Activated T-cell treated with anti-CD3 and anti-CD28 coated beads for 48 hours (primary cell): Measurements from ENCODE around the gene ROR2.
"Not testable (repeated sequence)": the region's sequence is repeated elsewhere in the genome, so short reads cannot be mapped to it uniquely, and the experiment has no call there.

Experiments
- DNase-seq: peaks from one replicate; pipeline ENCODE4 v3.0.0-alpha.2; 2020; ENCODE audit warnings: low read depth

The ROR2 gene

GRCh38 chr9:91817106-91817492, 132.9 kb downstream of the ROR2 start:
- no peak for DNase-seq

DNA sequence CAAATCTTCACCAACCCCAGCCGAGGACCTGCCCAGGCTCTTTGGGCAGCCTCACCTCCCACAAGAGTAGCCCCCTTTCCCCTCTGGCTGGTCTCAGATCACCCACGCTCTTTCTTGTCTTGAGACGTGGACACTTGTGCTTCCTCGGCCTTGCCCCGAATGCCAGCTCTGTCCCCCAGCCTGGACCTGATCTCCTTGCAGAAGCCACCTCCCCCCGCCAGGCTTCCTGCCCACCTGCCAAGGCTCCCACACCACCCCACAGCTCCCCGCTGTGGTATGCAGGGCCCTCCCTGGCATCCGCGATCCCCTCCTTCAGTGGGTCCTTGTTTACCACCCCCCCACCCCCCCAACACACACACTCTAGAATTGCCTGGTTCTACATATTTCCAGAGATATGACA, 133.7 kb downstream of the ROR2 start:
- no peak for DNase-seq

DNA sequence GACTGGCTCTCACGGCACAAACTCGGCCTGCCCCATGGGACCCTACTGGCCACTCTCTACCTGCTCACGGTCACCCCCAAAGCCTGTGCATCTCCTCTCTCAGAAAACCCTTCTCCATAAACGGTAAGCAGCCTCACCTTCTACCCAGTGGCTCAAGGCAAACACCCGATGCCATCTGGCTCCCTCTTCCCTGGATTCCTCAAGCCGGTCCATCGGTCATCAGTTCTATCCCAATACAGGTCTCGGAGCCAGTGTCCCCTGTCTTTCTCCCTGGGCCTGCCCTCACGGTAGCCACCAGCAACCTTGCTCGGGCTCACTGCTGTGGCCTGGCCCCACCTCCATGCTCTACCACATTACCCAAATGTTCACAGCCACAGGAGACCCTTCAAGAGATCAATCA, 134.1 kb downstream of the ROR2 start:
- no peak for DNase-seq

DNA sequence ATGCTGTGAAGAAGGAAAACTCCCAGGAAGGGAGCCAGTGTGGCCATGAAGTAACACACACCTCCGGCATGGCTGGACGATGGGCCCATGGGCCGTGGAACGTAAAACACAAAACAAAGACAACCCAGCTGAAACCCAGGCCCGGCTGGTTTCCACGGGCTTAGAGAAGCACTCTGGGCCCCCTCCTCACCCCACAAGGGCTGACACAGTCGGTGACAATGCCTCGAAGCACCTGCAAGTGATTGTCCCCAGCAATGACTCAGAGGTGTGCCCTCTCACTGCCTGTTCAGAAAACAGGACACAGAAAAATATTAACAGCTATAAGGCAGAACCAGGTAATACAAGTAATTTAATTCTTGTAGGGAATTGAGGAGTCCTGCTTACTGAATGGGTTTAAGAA, 135.3 kb downstream of the ROR2 start:
- no peak for DNase-seq

- DNase-seq, result no peak
These were observed 135.8 kb downstream of the ROR2 start for GRCh38 chr9:91814201-91814600.

GRCh38 chr9:91813176-91813795, 136.7 kb downstream of the ROR2 start:
- no peak for DNase-seq

GRCh38 chr9:91812191-91812590, 137.8 kb downstream of the ROR2 start:
- DNase-seq, result no peak

DNA sequence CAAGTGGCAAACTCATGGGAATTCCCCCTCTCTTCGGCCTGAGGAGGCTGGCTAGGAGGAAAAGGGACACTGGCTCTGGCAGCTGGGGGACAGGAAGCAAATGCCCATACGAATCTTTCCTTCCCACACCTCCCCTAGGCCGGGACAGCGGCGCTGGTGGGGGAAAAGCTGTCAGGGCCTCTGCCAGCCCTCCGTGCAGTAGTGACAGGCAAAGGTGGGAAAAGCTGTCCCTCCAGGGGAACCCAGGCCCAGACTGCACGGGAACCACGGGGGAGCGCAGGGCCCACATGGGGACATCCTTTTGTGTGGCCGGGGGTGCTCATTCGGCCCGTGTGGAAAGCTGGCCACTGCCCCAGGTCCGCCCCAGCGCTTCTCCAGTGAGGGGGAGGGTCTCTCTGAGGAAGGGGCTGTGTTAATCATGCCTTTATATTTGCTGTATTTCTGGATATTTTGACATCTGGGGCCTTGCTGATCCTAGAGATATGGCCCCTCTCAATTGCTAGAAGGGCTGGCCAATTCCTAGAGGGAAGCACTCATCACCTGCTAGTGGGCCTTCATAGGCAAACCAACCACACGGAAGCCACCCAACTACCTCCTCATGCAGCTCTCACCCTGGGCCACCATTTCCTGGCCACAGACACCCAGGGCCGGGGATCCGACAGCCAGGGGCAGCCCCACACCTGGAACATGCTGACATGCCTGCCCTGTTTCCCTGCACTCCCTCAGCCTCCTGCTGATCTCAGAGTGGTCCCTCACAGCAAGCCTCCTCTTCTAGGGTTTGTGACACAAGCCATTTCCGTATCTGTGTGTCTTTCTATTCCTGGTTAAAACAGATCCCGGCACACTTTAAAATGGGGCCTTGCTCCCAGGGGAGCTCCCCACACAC, 138.8 kb downstream of the ROR2 start:
- no peak for DNase-seq

GRCh38 chr9:91810286-91810905, 139.6 kb downstream of the ROR2 start:
- DNase-seq, result no peak

GRCh38 chr9:91809581-91810285, 140.3 kb downstream of the ROR2 start:
- no peak for DNase-seq

DNA sequence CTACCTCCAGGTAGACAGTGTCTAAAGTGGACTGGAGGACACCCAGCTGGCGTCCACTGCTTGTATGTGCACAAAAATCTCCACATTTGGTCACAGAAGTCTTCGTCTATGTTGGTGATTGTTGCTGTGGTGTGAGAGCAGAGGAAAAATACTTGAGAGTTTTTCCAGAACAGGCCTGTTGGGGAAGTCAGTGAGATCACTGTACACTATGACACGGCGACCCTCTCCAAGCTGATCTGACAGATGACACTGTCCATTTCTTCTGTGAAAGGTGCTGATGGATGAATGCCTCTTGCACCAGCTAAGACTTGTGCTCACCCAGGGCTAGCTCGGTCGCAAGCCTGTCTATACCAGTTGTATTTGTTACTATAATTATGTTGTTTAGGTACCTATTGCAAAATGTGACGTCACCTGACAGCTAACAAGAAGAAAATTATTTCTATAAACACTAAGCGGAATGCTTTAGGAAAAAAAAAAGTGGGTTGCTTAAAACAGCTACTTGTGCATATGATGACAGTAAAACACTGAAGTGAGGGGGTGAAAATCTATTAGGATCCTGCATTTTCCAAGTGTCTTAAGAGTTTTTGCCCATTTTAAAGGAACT, 142.3 kb downstream of the ROR2 start:
- DNase-seq, result no peak

DNA sequence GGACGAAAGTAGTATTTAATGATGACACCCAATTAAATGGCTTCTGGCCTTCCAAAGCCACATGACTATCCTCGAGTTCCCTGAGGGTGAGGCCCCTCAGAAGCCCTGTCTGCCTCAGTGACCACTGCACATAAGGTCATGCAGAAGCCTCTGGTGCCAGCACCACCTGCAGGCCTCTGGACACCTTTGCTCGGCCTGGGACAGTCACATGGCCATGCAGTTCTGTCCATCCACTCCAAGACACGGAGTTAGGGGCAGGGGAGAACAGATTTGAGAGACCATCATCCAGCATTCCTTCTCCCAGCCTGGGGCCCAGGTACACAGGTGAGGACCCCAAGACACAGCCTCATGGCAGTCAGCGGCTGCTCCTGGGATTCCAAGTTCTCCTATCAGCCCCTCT, 145.0 kb downstream of the ROR2 start:
- DNase-seq, result no peak

DNA sequence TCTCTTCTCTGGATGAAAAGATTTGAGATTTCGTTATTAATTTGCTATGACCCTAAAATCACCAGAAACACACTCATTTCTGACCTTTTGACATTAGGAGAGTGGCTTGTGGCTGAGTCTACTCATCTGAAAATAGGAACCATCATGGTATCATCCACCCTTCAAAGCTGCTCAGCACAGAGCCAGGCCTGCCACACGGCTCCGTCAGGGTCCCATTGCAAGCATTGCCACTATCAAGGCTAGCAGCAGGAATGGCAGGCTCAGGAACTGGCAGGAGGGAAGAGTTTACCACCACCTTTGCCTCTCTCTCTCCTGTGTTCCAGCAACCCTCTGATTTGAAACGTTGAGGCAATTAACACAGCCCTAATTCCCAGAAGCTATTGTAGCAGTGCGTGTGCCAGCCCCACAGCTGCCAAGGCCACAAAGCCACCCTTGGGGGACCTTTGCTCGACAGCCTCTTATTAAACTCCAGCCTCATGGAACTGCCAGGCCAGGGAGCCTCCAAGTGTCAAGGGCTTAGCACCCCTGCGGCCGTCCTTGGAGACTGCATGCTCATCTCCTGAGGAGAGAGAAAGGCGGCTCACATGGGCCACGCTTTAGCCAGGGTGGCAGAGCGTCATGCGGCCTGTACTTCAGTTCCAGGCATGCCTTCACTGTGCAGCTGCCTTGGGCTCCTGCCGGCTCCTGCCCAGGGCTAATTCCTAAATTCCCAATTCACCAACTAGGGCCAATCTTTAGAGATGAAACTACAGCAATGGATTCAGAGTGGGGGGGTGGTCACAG, 145.9 kb downstream of the ROR2 start:
- DNase-seq, result no peak

DNA sequence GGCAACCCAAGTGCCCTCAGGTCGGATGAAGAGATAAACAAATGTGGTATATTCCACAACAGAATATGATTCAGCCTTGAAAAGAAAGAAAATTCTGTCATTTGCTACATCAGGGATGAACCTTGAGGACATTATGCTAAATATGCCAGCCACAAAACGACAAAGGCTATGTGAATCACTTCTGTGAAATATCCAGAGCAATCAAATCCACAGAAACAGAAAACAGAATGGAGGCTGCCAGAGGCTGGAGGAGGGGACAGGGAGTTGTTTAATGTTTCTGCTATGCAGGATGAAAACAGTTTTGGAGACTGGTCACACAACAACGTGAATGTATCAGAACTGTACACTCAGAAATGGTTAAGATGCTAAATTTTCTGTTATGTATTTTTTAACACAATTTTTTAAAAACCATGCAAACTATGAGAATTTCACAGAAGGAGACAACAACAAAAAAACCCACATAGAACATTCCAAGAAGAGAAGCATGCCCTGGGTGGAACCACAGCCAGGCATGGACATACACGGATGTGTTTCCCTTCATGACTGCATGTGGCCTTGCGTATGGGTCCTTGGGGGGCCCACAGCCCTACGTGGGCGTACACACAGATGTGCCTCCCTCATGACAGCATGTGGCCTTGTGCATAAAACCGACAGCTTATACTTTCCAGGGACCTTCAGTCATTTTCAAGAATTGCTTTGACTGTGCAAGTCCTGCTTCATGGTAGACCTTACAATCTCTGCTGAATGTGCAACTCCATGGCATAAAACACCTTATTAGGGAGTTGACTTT, 146.7 kb downstream of the ROR2 start:
- no peak for DNase-seq

- DNase-seq, result no peak
These were observed 147.6 kb downstream of the ROR2 start for GRCh38 chr9:91802391-91802790.

DNA sequence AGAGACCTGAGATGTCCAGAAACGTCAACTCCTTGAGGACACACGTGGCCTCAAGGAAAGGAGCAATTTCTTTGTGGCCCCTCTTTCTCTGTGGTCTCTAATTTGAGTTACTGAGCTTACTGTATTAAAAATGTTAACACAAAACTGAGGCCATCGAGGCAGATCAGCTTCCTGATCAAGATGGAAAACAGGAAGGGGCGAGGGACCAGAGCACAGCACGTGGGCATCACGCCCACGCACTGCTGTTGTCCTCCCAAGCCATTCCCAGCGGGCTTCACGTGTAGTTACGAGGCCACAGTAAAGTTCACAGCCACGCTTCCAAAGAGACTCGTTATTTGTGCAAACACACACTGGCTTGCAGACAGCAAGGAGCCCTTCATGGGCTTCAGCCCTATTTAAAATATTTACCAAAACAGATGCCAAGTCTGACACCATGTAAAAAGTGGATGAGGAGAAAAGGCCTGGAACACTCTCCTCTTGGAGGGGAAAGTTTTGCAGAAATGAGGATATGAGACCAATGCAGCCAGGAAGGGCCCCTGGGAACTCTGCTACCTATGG, 149.5 kb downstream of the ROR2 start:
- no peak for DNase-seq

DNA sequence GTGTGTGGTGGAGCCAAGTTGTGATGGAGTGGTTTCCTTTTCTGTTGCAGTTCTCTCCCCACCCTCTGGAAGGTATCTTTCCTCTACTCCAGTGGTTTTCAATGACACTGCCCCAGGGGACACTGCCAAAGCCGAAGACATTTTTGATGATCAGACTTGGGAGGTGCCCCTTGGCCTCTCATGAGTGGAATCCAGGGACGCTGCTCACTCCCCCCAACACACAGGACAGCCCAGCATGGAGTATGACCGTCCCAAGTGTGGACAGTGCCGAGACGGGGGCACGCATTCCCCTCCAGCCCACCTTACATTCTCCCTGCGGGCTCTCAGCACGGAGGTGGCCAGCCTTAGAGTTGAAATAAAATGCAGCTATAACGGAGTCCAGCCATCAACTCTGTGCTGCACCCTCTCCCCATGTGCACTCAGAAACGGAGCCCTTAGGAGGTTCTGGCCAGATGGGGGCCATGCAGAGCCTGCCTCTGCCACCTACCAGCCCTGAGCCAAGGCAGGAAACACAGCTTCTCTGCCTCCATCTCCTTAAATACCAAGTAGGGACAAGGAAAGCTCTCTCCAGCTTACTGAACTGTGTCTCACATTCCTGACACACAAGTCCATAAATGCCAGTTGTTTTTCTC, 150.8 kb downstream of the ROR2 start:
- no peak for DNase-seq

- peak; percentile 23 for DNase-seq
These were observed 151.5 kb downstream of the ROR2 start for GRCh38 chr9:91798273-91799112.

DNA sequence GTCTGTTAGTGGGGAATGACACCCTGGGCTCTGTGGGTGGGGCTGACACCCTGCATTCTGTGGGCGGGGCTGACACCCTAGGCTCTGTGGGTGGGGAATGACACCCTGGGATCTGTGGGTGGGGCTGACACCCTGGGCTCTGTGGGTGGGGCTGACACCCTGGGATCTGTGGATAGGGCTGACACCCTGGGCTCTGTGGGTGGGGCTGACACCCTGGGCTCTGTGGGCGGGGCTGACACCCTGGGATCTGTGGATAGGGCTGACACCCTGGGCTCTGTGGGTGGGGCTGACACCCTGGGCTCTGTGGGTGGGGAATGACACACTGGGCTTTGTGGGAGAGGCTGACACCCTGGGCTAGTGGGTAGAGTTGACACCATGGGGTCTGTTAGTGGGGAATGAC, 152.5 kb downstream of the ROR2 start:
- not testable (repeated sequence) for DNase-seq
